HG02970 (cell line): ENCODE results near the gene PSME3IP1.

Experiments
- ATAC-seq: cut with Tn5 transposase; IDR thresholded peaks from one replicate; pipeline ENCODE4 v1.9.1; 2021; ENCODE audit warnings: mild to moderate bottlenecking, moderate library complexity, moderate number of reproducible peaks; ENCODE audit not compliant: unreplicated experiment, low FRiP score

PSME3IP1 gene

DNA sequence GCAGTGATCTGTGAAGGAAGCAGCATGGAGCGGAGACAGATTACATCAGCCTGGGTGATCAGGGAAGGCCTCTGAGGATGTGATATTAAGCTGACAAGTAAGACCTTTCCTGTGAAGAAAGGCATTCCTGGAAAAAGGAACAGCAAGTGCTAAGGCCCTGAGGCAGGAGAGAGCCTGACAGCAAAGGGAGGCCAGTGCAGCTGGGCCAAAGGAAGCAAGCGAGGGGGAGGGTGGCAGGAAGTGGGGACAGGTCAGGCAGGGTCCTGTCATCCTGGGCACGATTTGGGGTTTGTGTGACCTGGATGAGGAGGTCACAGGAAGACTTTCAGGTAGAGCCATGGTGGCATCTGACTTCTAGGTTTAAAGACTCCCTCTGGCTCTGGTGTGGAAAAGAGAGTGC is 81.1 kb downstream of the PSME3IP1 start:
- ATAC-seq: no peak

DNA sequence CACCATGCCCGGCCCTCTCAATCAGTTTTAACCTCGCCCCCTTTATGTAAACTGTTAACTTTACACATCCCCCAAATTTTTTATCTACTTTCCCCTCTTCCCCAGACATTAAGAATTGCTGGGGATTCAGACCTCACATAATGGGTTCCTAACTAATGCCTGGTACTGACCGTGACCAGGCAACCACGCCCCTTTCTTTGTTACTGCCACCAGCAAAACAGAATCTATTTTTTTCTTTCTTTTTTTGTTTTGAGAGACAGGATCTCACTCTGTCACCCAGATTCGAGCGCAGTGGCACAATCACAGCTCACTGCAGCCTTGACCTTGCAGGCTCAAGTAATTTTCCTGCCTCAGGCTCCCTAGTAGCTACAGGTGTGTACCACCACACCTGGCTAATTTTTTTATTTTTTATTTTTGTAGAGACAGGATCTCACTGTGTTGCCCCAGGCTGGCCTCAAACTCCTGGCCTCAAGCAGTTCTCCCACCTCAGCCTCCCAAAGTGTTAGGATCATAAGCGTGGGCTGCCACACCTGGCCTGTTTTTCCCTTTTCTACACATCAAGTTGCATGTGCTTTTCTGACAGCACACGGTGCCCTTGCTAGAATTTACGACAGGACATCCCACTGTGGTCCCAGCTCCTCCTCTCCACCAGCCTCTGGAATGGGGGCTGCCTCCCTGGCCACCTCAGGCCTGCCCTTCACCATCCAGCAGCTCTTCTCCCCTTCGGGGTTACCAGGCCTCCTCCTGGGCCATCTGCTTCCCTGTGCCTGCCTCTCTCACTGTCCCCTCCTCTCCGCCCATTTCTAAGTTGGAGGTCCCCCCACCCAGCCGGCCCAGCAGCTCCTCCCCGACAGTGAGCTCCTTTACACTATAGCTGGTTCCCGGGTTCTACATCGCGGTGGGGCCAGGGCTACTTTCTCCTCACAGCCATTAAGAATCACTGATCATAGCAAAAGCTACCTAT is 82.7 kb downstream of the PSME3IP1 start:
- no peak for ATAC-seq
